Left renal cortex interstitium (tissue), 4 donors: ENCODE measurements around the gene SARNP. TPM values are rescaled to one million over a fixed set of nuclear protein-coding genes. Genes with fewer than 3 reads are reported as not detected.

Experiments
- DNase-seq, 4 donors: peaks; one replicate each; pipeline ENCODE4 v3.0.0-alpha.2; 2013; ENCODE audit warnings: low read depth in 4 of 4, low spot score in 2 of 4, missing footprints in 1 of 4
- polyA plus RNA-seq, 4 donors: library from polyadenylated mRNA; unstranded; fragments of 120-200 nt; gene quantifications; one replicate each; pipeline ENCODE4 v1.2.1, GENCODE V29; 2013; ENCODE audit not compliant: insufficient read length in 4 of 4

Gene SARNP
- polyA plus RNA-seq, 4 donors = 98.8 to 156 (median 114) TPM

GRCh38 chr12:55745361-55746173 is 72.0 kb downstream of the SARNP start:
- peak in 1 of 4 donors; percentile 79 for DNase-seq

GRCh38 chr12:55744340-55745030 is 73.0 kb downstream of the SARNP start:
- DNase-seq = no peak

- DNase-seq = no peak
Measured at GRCh38 chr12:55743406-55744339, 73.9 kb downstream of the SARNP start.

GRCh38 chr12:55742719-55743405 is 74.7 kb downstream of the SARNP start, which contains the start of gene GDF11:
Gene GDF11 (plus strand): TSS chr12:55743122. CDS start chr12:55743317, 195 bp downstream.
- no peak for DNase-seq

GRCh38 chr12:55741931-55742680 is 75.4 kb downstream of the SARNP start:
- DNase-seq = no peak

- DNase-seq = no peak
Measured at GRCh38 chr12:55739025-55739378, 78.5 kb downstream of the SARNP start.

- peak in 2 of 4 donors; percentile 93 to 94 for DNase-seq
Measured at GRCh38 chr12:55738123-55739024, 79.2 kb downstream of the SARNP start.

- DNase-seq = no peak
Measured at GRCh38 chr12:55737581-55738122, 79.9 kb downstream of the SARNP start.

- no peak for DNase-seq
Measured at GRCh38 chr12:55736780-55737580, 80.5 kb downstream of the SARNP start.

GRCh38 chr12:55736076-55736475 is 81.4 kb downstream of the SARNP start:
- DNase-seq = no peak

- no peak for DNase-seq
Measured at GRCh38 chr12:55734595-55734994, 82.9 kb downstream of the SARNP start.

GRCh38 chr12:55733858-55734257 is 83.7 kb downstream of the SARNP start:
- DNase-seq = no peak

- no peak for DNase-seq
Measured at GRCh38 chr12:55733021-55733555, 84.4 kb downstream of the SARNP start.

GRCh38 chr12:55732288-55732687 is 85.2 kb downstream of the SARNP start:
- DNase-seq = no peak

- DNase-seq = no peak
Measured at GRCh38 chr12:55729819-55730818, 87.4 kb downstream of the SARNP start.
